ENCODE measurements around the gene FSTL4. TPM values are rescaled to one million over a fixed set of nuclear protein-coding genes. Genes with fewer than 3 reads are reported as not detected.

Gene FSTL4
- total RNA-seq, 1 donor from 2014 or later = 0.07 TPM

DNA sequence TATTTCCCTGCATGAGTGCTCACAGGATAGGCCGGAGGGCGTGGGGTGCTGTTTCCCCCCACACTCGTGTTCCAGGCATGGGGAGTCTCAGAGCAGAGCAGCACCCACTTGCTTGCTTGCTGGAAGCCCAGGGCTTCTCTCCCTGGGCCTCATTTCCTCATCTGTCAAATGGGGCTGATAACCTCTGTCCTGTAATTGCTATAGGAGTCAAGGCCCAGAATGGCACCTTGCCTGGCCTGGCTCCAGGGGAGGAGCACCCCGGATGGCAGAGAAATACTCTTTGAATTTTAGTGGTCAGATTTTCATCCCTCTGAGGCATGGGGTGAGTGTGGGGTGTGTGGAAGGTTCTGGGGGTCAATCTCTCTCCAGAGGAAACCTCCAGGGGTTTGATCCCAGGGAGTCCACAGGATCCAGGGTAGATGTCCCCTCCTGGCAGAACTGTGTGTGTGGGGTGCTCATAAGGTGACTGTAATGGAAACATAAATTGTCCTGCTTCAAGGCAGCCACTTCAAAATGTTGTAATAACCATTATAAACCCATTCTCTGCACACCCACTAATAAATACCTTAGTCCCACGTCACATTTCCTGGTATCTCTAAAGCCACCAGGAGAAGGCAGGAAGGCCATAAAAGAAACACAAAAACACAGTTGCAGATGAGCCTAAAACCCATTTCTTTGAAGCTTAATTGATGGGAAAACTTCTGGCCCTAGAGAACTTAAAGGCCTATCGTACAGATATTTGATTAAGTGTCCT is 272.2 kb downstream of the FSTL4 start:
- Mint-ChIP-seq H3K27ac (ENCODE audit: unreplicated experiment) (no peak overlapping the region), H3K4me3 (ENCODE audit: unreplicated experiment) (no peak overlapping the region)

GRCh38 chr5:133338504-133339355 is 273.6 kb downstream of the FSTL4 start:
- Mint-ChIP-seq H3K4me3 (ENCODE audit: unreplicated experiment) (no peak overlapping the region), H3K27ac (ENCODE audit: unreplicated experiment) (no peak overlapping the region), H3K4me1 (ENCODE audit: low read depth) (no peaks in the 10 kb centered on the region), H3K27me3 (ENCODE audit: low read depth) (peaks cover 5% of the 10 kb centered on the region), H3K36me3 (ENCODE audit: low read depth) (no peaks in the 10 kb centered on the region), H3K9me3 (ENCODE audit: low read depth) (no peaks in the 10 kb centered on the region)
- TF ChIP-seq CTCF (IDR thresholded peaks at IDR 0.05) = no peak
- DNase-seq (ENCODE audit: low spot score) = no peak

More for the DNA sequence above, 272.2 kb downstream of the FSTL4 start:
- Mint-ChIP-seq H3K36me3 (ENCODE audit: low read depth) (no peaks in the 10 kb centered on the region), H3K27me3 (ENCODE audit: low read depth) (peaks cover 5% of the 10 kb centered on the region), H3K9me3 (ENCODE audit: low read depth) (no peaks in the 10 kb centered on the region), H3K4me1 (ENCODE audit: low read depth) (no peaks in the 10 kb centered on the region)
- no peak for DNase-seq (ENCODE audit: low spot score)
- TF ChIP-seq CTCF (IDR thresholded peaks at IDR 0.05) = no peak

GRCh38 chr5:133337795-133338445 is 274.4 kb downstream of the FSTL4 start:
- Mint-ChIP-seq H3K27ac (ENCODE audit: unreplicated experiment) (no peak overlapping the region), H3K36me3 (ENCODE audit: low read depth) (no peaks in the 10 kb centered on the region), H3K9me3 (ENCODE audit: low read depth) (no peaks in the 10 kb centered on the region), H3K4me1 (ENCODE audit: low read depth) (no peaks in the 10 kb centered on the region), H3K4me3 (ENCODE audit: unreplicated experiment) (no peak overlapping the region), H3K27me3 (ENCODE audit: low read depth) (peaks cover 10% of the 10 kb centered on the region)
- DNase-seq (ENCODE audit: low spot score) = no peak
- TF ChIP-seq CTCF (IDR thresholded peaks at IDR 0.05) = no peak

DNA sequence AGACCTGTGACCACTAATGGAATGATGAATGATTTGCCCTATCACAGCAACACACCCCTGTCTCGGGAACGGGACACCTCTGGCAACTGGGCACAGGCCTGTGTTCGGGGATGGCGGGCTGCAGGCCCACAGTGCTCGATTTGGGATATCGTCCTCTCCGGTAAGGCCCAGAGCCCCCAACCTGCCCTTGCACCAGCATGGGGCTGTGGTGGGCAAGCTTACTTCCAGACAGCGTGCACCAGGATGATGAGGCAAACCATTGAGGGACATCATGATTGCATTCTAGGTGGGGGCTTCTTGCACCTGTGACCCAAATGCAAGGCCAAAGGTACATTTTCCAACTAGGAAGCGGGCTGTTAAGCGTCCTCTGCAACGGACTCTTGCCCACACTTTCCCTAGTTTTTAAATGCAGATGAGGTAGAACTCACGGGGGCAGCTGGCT is 275.4 kb downstream of the FSTL4 start:
- peaks cover 10% of the 10 kb centered on the region for H3K27me3 Mint-ChIP-seq (ENCODE audit: low read depth)

More for the DNA sequence above, 275.4 kb downstream of the FSTL4 start:
- Mint-ChIP-seq H3K27ac (ENCODE audit: unreplicated experiment) (no peak overlapping the region), H3K4me3 (ENCODE audit: unreplicated experiment) (no peak overlapping the region), H3K36me3 (ENCODE audit: low read depth) (no peaks in the 10 kb centered on the region), H3K9me3 (ENCODE audit: low read depth) (no peaks in the 10 kb centered on the region), H3K4me1 (ENCODE audit: low read depth) (no peaks in the 10 kb centered on the region)
- no peak for TF ChIP-seq CTCF (IDR thresholded peaks at IDR 0.05)
- DNase-seq (ENCODE audit: low spot score) = no peak
